Measurements from ENCODE around the gene DTWD2.
"Not testable (repeated sequence)": the region's sequence is repeated elsewhere in the genome, so short reads cannot be mapped to it uniquely, and the experiment has no call there.

Gene DTWD2

DNA sequence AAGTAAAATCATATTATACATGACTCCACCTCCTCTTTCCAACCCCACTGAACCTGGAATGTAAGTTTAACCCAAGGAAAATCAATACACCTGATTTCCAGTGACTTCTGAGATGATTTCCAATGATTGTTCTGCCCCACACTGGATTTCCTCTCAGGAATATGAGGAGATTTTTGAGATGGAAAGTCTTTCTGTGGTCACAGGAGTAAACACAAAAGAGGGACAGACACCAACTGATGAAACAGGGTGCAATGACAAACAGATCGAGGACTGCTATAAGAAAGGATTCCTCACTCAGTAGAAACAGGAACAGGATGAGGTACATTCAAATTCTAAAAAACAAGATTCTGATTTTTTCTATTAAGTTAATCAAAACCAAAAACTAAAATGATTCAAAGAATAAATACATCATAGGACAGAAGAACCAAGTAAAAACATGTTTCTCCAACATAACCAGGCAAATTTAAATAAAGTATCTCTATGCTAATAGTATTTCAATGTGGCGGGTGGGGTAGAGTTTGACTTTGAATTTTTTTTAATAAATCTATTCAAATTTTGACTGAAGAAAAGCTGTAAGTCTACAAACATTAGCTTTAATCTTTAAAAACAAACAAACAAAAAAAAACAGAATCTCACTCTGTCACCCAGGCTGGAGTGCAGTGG lies 42.1 kb downstream of the DTWD2 start:
- DNase-seq = no peak

DNA sequence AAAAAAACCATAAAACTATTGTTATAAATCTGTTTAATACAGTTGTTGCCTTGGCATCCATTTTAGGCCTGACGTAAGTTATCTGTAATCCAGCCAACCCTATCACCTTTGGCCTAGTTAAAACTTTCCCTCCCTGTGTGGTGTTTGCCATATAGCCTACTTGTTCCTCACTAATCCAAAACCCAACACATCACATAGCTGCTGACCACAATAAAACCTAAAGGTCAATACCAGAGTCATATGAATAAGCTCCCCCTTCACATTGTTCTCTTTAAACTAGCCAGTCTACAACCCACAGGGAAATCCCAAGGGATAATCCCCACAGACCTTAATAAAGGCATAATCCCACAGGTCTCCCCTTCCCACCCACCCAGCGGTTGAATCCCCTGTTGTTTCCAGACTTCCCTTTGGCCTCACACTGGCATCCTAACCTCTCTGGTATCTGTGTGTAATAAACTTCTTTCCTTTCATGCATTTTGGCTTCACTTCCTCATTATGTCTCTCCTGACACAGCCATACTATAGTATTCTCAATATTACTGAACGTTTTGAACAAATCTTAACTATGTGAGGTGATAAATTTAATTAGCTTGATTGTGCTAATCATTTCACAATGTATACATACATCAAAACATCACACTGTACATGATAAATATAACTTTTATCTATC lies 50.8 kb downstream of the DTWD2 start:
- DNase-seq = no peak

DNA sequence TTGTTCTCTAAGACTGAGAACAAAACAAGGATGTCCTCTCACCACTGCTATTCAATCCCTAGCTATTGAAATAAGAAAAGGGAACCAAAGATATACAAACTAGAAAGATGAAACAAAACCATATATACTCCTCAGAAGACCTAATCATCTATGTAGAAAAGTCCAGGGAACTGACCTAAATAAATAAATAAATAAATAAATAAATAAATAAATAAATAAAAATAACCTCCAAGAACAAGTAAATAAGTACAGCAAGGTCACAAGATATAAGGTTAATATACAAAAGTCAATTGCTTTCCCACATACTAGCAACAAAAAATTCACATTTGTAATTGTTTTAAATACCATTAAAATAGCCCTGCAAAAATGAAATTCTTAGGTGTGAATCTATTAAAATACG lies 54.6 kb downstream of the DTWD2 start:
- no peak for DNase-seq

DNA sequence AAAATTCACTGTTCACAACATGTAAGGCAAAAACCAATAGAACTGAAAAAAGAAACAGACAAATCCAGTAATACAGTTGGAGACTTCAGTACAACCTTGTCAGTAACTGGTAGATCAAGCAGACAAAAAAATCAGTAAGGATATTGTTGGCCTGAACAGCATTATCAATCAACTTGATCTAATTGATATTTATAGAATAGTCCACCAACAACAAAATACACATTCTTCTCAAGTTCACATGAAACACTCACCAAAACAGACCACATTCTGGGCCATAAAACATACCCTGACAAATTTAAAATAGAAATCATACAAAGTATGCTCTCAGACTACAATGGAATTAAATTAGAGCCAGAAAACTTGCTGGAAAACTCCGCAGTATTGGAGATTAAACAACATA lies 56.8 kb downstream of the DTWD2 start:
- DNase-seq = no peak

DNA sequence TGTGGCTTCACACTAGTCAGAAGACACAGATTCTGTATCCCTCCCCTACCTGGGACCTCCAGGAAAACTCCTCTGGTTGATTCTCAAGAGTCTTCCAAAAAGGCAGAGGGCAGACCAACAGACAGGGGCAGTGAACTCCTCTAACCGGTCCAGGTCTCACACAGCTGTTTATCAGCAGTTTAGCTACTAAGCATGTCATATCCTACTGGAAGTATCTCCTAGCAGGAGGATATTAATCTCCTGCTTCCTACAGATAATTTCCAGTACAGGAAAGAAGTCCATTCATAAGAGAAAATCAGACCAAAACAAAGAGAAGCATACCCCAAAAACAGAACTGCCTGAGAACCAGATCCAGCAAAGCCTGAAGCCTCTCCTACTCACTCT lies 64.3 kb downstream of the DTWD2 start:
- no peak for DNase-seq

DNA sequence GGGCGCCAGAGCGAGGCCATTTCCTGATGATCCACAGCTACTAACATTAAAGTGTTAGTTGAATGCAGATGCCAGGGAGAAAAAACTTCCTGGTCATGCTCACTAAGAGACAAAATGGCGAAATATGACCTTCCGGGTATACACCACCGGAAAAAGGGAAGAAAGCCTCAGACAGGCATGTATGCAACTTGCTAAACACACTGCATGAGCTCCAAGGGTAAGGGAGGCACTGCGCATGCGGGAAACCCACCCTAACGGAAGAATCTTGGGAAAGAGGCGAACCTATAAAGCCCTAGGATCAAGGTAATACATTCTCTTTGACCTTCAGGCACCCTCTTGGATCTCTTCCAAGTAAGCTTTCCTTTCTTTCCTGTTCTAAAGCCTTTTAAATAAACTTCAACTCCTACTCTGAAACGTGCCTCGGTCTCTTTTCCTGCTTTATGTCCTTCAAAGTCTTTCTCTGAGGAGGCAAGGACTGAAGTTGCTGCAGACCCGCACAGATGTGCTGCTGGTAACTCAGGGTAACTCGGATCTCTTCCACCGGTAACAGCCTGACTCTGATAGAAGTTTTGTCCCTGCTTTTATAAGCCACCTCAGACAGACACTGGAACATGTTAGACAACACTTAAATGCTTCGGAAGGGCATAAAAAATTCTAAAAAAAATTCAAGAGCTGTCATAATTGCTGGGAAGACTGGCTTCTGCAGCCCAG lies 64.9 kb downstream of the DTWD2 start:
- DNase-seq = no peak

DNA sequence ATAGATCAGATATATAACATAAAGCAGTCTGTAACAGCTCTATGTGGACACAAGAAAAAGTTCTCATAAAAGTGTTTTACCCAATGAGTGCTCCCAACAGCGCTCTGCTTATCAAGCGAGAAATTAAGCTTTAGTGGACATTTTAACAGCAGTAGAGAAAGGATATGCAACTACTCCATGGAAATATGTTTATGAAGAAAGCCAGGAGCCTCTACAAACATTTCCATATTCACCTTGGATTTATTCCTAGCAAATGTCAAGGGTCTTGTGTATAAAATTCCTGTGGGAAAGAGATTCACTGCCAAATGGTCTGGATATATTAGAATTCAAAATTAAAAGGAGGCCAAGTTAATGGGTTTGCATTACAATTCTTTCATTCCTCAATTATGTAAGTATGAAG lies 66.5 kb downstream of the DTWD2 start:
- no peak for DNase-seq

DNA sequence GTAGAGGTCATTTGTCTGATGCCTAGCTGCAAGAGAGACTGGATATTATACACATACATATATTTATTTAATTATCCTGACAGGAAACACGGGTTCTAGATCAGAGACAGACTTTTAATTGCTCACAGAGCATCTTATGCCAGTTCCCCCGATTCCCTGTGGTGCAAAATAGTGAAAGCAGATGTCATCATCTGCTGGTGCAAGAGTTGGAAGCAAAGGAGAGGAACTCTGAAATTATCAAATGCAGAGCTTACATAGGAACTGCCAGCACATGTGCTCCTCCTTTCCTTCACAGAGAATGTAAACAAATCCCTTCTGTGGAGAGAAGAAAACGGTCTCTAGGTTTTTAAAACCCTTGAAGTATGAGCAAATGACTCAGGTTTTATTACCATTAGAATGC lies 69.3 kb downstream of the DTWD2 start:
- DNase-seq = no peak

DNA sequence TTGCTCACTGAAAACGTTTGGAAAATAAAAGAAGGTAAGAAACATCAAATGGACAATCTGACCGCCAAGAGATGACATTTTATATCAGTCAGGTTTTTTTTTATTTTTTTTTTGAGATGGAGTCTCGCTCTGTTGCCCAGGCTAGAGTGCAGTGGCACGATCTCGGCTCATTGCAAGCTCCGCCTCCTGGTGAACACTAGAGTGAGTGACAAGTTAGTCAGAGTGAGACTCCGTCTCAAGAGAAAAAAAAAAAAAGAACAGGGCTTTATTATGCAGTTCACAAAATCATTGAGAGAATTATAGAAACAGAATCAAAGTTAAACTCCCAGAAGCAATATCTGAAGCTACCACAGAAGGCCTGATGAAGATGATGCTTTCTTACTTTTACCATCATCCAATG lies 70.1 kb downstream of the DTWD2 start:
- no peak for DNase-seq

DNA sequence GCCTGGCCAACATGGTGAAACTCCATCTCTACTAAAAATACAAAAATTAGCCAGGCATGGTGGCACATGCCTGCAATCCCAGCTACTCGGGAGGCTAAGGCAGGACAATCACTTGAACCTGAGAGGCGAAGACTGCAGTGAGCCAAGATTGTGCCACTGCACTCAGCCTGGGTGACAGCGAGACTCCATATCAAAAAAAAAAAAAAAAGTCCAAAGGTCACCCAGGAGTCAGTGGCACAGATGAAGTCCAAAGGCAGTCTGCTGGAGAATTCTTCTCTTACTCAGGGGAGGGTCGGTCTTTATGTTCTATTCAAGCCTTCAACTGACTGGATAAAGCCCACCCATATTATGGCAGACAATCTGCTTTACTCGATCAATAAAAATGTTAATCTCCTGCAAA lies 80.8 kb downstream of the DTWD2 start:
- DNase-seq = not testable (repeated sequence)

DNA sequence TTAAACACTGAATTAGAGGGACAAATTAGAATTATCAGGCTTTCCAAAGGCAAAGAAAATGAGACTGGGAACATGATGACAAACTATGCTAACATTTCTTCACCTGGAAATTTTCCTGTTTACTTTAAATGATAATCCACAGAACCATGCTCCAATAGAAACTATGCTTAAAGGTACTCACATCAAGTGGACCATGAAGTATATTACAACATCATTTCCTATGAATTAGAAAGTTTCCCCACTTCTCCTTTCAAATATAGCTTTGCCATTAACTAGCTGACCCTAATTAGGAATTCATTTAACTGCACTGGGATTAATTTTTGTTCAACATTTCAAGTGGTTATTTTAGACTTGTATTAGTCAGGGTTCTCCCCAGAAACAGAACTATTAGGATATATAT lies 81.4 kb downstream of the DTWD2 start:
- DNase-seq = no peak

DNA sequence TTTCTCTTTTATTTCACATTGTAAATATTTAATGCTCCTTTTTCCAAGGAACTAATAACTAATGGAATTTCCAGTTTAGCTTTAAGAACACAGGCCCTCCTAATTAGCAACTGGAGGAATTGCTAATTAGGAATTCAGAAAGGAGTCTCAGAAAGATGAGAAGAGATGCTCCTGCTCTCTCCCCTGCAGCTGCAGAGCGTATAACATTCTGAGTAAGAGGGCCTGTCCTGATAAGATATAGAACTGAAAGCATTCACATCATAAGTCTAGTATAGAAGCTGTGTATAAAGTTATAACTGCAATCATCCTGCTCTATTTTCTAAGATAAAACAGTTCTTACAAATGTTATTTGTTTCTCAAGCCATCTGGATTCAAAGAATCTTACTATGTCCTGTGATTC lies 83.2 kb downstream of the DTWD2 start:
- no peak for DNase-seq

DNA sequence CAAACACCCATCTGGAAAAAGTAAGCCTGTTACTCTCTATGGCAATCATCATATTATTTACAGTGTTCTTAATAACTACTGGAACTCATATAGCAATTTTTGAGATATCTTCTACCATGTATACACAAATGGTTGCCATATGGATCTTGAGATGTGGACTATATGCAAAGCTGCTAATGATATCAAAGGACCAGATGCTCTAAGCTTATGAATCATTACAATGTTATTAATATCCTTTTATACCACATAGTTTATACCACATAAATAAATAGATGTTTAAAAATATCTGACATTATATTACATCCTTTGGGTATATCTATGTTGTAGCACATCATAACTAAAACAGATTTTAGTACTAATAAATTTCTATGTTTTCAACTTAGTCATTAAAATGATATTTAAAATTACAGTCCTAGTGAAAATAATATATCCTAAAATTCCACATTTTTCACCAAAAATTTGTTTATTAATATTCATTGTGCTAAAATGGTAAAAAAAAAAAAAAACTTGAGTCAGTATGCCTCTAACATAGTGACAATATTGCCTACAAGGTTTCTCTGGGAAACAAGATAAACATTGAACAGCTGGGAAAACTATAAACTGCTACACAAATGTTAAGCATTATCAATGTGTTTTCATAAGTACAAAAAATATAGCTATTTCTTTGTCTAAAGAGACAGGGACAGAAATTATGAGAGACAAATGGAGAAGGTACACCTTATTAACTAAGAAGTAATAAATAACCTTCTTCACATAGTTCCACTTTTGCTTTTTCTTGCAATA lies 85.5 kb downstream of the DTWD2 start:
- DNase-seq = no peak

DNA sequence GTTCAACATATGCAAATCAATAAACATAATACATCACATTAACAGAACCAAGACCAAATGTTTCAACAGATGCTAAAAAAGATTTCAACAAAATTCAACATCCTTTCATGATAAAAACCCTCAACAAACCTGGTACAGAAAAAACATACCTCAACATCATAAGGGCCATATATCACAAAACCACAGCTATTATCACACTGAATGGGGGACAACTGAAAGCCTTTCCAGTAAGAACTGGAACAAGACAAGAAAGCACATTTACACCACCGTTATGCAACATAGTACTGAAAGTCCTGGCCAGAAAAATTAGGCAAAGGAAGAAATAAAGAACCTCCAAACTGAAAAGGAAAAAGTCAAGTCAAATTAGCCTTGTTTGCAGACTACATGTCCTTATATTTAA lies 93.6 kb downstream of the DTWD2 start:
- DNase-seq = no peak

DNA sequence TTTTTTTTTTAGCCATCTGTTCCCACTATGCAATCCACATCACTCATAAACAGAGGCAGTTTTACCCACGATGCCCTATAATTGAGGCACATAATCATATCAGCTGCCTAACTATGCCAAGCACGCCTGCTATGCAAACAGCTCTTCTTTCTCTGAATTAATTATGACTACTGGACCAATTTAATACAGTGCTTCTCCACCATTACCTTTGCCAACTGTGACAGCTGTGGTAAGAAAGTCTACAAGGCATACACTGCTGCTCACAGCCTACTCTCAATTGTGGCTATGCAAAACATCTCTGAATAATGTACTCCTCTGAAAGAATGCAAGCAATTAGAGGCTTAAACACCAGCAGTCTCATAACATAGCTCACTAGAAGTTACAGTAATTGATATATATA lies 97.1 kb downstream of the DTWD2 start:
- DNase-seq = no peak

DNA sequence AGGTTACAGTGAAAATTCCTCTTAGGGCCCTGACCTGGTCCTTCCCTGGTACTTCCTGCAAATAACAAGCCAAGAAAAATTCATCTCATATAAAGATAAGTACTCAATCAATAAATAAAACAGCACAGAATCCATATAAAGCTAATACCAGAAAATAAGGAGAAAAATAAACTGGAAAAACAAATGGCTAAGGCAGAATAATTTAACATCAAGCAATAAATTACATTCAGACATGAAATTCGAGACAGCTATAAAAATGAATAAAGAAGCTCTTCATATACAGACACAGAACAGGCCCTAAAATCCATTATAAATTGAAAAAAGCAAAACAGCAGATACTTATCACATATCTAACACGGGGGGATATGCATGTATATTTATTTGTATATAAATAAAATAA lies 99.2 kb downstream of the DTWD2 start:
- no peak for DNase-seq

DNA sequence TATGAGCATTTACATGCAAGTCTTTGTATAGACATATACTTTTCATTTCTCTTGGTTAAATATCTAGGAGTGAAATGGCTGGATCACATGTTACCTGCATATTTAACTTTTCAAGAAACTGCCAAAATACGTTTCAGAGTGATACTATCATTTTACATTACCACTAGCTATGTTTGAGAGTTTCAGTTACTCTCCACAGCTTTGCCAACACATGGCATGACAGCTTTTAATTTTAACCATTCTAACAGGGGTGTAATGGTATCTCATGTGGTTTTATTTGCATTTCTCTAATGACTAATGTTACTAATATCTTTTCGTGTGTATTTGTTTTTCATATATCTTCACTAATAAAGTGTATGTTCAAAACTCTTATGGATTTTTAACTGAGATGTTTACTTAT lies 99.8 kb downstream of the DTWD2 start:
- DNase-seq = no peak

DNA sequence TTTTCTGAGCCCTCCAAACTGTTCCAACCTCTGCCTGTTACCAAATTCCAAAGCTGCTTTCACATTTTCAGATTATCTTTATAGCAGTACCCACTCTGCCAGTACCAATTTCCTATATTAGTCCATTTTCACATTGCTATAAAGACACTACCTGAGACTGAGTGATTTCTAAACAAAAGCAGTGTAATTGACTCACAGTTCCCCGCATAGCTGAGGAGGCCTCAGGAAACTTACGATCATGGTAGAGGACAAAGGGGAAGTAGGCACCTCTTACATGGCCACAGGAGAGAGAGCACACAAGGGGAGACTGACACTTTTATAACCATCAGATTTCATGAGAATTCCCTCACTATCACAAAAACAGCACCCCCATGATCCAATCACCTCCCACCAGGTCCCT lies 105.0 kb downstream of the DTWD2 start:
- no peak for DNase-seq

DNA sequence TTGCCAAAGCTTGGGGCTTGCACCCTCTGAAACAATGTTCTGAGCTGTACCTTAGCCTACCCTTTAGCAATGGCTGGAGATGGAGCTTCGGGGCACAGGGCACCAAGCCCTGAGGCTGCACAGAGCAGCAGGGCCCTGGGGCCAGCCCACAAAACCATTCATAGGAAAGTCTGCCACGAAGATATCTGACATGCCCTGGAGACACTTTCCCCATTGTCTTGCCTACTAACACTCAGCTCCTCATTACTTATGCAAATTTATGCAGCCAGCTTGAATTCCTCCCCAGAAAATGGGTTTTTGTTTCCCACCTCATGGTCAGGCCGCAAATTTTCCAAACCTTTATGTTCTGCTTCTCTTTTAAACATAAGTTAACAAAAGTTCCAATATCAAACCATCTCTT lies 105.7 kb downstream of the DTWD2 start:
- no peak for DNase-seq

DNA sequence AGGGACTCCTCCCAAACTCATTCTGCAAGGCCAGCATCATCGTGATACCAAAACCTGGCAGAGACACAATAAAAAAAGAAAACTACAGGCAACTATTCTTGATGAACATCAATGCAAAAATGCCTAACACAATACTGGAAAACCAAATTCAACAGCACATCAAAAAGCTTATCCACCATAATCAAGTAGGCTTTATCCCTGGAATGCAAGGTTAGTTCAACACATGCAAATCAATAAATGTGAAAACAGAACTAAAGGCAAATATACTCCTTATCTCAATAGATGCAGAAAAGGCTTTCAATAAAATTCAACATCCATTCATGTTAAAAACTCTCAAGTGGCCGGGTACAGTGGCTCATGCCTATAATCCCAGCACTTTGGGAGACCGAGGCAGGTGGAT lies 111.5 kb downstream of the DTWD2 start:
- DNase-seq = not testable (repeated sequence)

DNA sequence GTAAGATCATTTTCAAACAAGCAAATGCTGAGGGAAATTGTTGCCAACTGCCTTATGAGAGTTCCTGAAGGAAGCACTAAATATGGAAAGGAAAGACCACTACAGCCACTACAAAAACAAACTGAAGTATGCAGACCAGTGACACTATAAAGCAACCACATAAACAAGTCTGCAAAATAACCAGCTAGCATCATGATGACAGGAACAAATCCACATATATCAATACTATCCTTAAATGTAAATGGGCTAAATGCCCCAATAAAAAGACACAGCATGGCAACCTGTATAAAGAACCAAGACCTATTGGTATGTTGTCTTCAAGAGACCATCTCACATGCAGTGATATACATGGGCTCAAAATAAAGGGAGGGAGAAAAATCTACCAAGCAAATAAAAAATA lies 113.2 kb downstream of the DTWD2 start:
- DNase-seq = no peak

DNA sequence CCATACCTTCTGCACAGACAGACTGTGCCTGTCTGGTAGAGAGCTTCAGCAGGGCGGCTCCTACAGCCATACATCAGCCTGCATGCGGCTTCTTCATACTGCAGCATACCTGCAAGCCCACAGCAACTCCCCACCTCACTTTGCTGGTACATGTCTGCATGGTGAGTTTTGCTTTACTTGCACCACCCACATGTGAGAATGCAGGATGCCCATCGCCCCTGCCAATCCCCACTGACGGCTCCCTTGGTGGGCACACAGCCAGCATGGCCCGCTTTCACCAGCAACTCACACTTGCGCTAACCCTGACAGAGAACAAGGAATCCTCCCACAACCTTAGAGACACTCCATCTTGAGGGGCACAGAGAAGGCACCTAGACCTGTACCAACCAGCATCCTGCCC lies 114.9 kb downstream of the DTWD2 start:
- DNase-seq = no peak

DNA sequence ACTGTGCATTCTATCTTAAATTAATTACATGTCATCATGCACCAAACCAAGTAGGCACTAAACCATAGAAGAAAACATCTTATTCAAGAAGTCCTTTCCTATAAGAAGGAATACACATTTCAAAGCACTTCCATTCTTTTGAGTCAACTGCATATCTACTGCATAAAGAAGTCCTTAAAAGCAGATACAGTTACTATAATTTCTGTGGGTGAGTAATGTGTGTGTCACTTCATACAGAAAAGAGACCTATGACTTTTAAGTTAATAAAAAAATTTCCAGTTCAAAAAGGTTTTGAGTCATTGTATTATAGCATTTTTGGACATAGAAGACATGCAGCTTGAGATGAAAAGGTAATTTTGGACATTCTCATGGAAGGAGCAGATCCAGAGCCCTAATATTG lies 125.0 kb downstream of the DTWD2 start:
- no peak for DNase-seq

DNA sequence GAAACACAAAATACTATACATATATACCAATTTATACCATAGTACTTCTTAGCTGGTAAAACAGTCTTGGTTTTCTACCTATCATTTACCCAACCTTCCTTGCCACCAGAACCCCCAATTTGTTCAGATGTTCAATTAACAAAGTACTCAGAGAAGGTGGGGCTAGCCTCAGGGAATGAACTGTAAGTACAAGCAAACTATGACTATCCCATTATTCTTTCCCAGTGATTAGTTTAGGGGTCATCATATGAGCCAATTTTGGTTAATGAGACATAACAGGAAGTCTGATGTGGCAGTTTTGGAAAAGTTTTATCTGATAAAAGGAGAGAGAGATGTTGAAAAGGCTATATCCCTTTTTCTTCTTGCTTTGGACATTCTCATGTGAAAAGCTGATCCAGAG lies 125.8 kb downstream of the DTWD2 start:
- DNase-seq = no peak

All from activated CD8-positive, alpha-beta memory T cell treated with anti-CD3 and anti-CD28 coated beads for 24 hours (primary cell).